ENCODE data around the gene GM2A.

GM2A gene

GRCh38 chr5:151252762-151253604 lies at the start of gene GM2A:
TSS of gene GM2A (plus strand) at chr5:151253185. CDS start at chr5:151253217, 32 bp downstream.
- DNase-seq (ENCODE audit: low spot score) = peak; percentile 100

- no peak for DNase-seq (ENCODE audit: low spot score)
These were observed 48.9 kb upstream of the GM2A start for GRCh38 chr5:151204051-151204450.

- no peak for DNase-seq (ENCODE audit: low spot score)
These were observed 47.6 kb upstream of the GM2A start for GRCh38 chr5:151205411-151205810.

- DNase-seq (ENCODE audit: low spot score) = no peak
These were observed 44.5 kb upstream of the GM2A start for GRCh38 chr5:151208481-151208914.

GRCh38 chr5:151212406-151212798 lies 40.6 kb upstream of the GM2A start:
- no peak for DNase-seq (ENCODE audit: low spot score)

- no peak for DNase-seq (ENCODE audit: low spot score)
These were observed 39.0 kb upstream of the GM2A start for GRCh38 chr5:151213803-151214613.

- no peak for DNase-seq (ENCODE audit: low spot score)
These were observed 38.1 kb upstream of the GM2A start for GRCh38 chr5:151214614-151215545.

- no peak for DNase-seq (ENCODE audit: low spot score)
These were observed 37.5 kb upstream of the GM2A start for GRCh38 chr5:151215546-151215880.

- no peak for DNase-seq (ENCODE audit: low spot score)
These were observed 36.2 kb upstream of the GM2A start for GRCh38 chr5:151216781-151217180.

GRCh38 chr5:151218177-151218576 lies 34.8 kb upstream of the GM2A start:
- DNase-seq (ENCODE audit: low spot score) = no peak

GRCh38 chr5:151219138-151219537 lies 33.8 kb upstream of the GM2A start:
- DNase-seq (ENCODE audit: low spot score) = no peak

- no peak for DNase-seq (ENCODE audit: low spot score)
These were observed 33.2 kb upstream of the GM2A start for GRCh38 chr5:151219789-151220188.

- no peak for DNase-seq (ENCODE audit: low spot score)
These were observed 31.4 kb upstream of the GM2A start for GRCh38 chr5:151221574-151221973.

GRCh38 chr5:151222054-151222789 lies 30.8 kb upstream of the GM2A start:
- no peak for DNase-seq (ENCODE audit: low spot score)

- no peak for DNase-seq (ENCODE audit: low spot score)
These were observed 30.1 kb upstream of the GM2A start for GRCh38 chr5:151222790-151223446.

GRCh38 chr5:151223447-151224264 lies 29.3 kb upstream of the GM2A start, which contains the start of gene CCDC69:
TSS of gene CCDC69 (minus strand) at chr5:151224092. CDS start at chr5:151223970, 122 bp downstream.
- DNase-seq (ENCODE audit: low spot score) = peak; percentile 79

GRCh38 chr5:151224372-151224771 lies 28.6 kb upstream of the GM2A start:
- no peak for DNase-seq (ENCODE audit: low spot score)

GRCh38 chr5:151225071-151225470 lies 27.9 kb upstream of the GM2A start:
- no peak for DNase-seq (ENCODE audit: low spot score)

- DNase-seq (ENCODE audit: low spot score) = no peak
These were observed 27.5 kb upstream of the GM2A start for GRCh38 chr5:151225475-151225874.

- DNase-seq (ENCODE audit: low spot score) = no peak
These were observed 25.0 kb upstream of the GM2A start for GRCh38 chr5:151227918-151228447.

Measured in kidney tubule cell (primary cell).